Prostate gland (tissue), 2 donors: ENCODE data around the gene MYCBPAP. TPM values are rescaled to one million over a fixed set of nuclear protein-coding genes. Genes with fewer than 3 reads are reported as not detected.
A peak's percentile ranks its signal among the peaks of the same experiment; 100 is the strongest.

Source experiments
- DNase-seq: peaks from one replicate; pipeline ENCODE4 v3.0.0-alpha.2; 2019; ENCODE audit warnings: low spot score
- H3K27ac ChIP-seq, 2 donors: fragments of 200-600 bp; sonication (generic); 2 replicates each; pipeline ENCODE4 v1.5.1; 2017 to 2019
- H3K27me3 ChIP-seq: fragments of 200-600 bp; sonication (generic); replicated peaks from 2 replicates; pipeline ENCODE4 v1.5.1; 2019; ENCODE audit not compliant: insufficient read depth
- H3K36me3 ChIP-seq, 2 donors: fragments of 200-600 bp; sonication (generic); 1 replicate in 1 of 2; 2 replicates in 1 of 2; pipeline versions ENCODE4 v1.5.1 to v1.8.1; 2017 to 2019
- H3K4me1 ChIP-seq: fragments of 200-600 bp; sonication (generic); replicated peaks from 2 replicates; pipeline ENCODE4 v1.5.1; 2019
- H3K4me3 ChIP-seq, 2 donors: fragments of 200-600 bp; sonication (generic); 2 replicates each; pipeline ENCODE4 v1.5.1; 2017 to 2019
- H3K9me3 ChIP-seq: fragments of 200-600 bp; sonication (generic); 2 replicates; pipeline ENCODE4 v1.5.1; 2017
- POLR2A ChIP-seq: fragments of 450-650 bp; IDR thresholded peaks from one replicate; pipeline ENCODE4 v1.6.1; 2016; ENCODE audit warnings: antibody characterized with exemption, mild to moderate bottlenecking
- POLR2AphosphoS5 ChIP-seq: sonication (generic); formaldehyde crosslinking; IDR thresholded peaks from one replicate; pipeline ENCODE4 v1.6.1; 2017; ENCODE audit warnings: antibody characterized with exemption
- WGBS: methylation state at CpG from one replicate; pipeline ENCODE4 v1.1.5; 2018; 5-methylcytosine and 5-hydroxymethylcytosine counted together
- intact Hi-C: fragments of 100-400 bp; cut with DNase I; formaldehyde crosslinking; loops from one replicate; pipeline ENCODE4 v1.14.2; 2022
- total RNA-seq, 2 donors: library from RNA; depleted of rRNA; stranded (reverse); fragments of >200 nt; gene quantifications; one replicate each; pipeline ENCODE4 v1.1.0, GENCODE V29; 2016
- TF ChIP-seq, protein P1 (sequence below), 4 experiments: fragments of 200-600 bp in 2 of 4; fragments of 450-650 bp in 2 of 4; sonication (generic) in 2 of 4; IDR thresholded peaks; 1 replicate in 3 of 4; 2 replicates in 1 of 4; pipeline ENCODE4 v1.5.1; 2016 to 2019; ENCODE audit warnings: antibody characterized with exemption in 4 of 4, mild to moderate bottlenecking in 2 of 4, moderate library complexity in 2 of 4

MYCBPAP gene
- total RNA-seq, 2 donors from 2014 or later, result 0.14 to 12.6 TPM

DNA sequence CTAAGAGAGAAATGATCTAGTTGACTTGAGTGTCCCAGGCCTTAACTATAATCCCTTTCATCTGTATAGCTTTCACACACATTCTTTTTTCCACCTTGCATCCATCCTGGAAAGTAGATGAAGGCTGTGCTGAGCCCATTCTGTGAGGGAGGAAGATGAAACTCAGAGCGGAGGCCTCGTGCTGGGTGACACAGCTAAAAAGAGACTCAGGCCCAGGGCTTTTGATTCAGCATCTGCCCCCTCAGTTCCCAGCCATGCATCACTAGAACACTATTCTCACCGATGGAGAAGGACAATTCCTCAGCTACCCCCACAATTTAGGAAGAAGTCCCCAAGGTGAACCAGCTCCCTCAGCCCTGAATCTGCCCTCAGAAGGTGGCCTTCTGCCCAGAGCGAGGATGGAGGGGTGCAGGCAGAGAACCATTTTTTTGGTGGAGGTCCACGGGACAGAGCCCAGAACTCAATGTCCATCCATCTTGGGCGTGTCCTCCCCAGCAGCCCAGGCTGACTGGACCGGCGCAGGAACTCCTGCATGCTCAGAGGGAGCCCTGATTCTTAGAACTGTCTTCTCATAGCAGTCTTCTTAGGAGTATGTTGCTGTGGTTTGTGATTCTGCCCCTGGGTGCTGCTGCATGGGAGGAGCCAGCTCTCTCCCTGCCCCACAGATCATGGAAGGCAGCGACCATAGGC is 5.8 kb upstream of the MYCBPAP start:
- Histone ChIP-seq H3K9me3 (no peaks in the 10 kb centered on the region), H3K4me1 (no peaks in the 10 kb centered on the region), H3K36me3 (no peaks in the 10 kb centered on the region), H3K4me3 (no peak overlapping the region), H3K27ac (no peak overlapping the region), H3K27me3 (no peaks in the 10 kb centered on the region)
- WGBS, result 89% methylated on average over 8 of the region's 9 CpGs
- no peak for DNase-seq
- intact Hi-C loops, result no loop called here
- no peak for TF ChIP-seq POLR2A
- TF ChIP-seq, protein P1, sequence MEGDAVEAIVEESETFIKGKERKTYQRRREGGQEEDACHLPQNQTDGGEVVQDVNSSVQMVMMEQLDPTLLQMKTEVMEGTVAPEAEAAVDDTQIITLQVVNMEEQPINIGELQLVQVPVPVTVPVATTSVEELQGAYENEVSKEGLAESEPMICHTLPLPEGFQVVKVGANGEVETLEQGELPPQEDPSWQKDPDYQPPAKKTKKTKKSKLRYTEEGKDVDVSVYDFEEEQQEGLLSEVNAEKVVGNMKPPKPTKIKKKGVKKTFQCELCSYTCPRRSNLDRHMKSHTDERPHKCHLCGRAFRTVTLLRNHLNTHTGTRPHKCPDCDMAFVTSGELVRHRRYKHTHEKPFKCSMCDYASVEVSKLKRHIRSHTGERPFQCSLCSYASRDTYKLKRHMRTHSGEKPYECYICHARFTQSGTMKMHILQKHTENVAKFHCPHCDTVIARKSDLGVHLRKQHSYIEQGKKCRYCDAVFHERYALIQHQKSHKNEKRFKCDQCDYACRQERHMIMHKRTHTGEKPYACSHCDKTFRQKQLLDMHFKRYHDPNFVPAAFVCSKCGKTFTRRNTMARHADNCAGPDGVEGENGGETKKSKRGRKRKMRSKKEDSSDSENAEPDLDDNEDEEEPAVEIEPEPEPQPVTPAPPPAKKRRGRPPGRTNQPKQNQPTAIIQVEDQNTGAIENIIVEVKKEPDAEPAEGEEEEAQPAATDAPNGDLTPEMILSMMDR (IDR thresholded peaks at IDR 0.05), result no peak
- no peak for TF ChIP-seq POLR2AphosphoS5

DNA sequence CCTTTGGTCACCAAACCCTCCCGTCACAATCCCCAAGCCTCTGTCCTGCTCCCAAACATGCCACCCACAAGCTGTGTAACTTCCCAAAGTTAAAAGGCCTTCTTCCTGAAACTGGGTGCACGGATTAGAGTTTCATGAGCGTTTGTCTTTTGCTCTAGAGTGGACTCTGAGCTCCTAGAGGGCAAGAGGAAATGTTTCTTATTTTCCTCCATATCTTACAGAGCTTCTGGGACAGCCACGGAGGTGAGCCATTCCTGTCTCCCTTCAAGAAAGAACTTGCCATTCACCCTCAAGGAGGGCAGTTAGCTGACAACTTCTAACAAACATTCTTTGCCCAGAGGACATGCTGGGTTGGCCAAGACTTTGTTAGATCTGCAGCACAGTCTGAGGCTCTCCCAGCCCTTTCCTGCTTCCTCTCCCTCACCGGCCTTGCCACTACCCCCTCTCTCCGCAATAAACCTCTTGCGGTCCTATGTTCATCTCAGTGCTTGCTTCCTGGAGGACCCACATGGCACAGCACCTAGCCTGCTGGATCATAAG is 2.6 kb upstream of the MYCBPAP start:
- Histone ChIP-seq H3K4me1 (no peaks in the 10 kb centered on the region), H3K4me3 (no peak overlapping the region), H3K36me3 (no peaks in the 10 kb centered on the region), H3K27me3 (no peaks in the 10 kb centered on the region), H3K9me3 (no peaks in the 10 kb centered on the region), H3K27ac (no peak overlapping the region)
- TF ChIP-seq, protein P1 (IDR thresholded peaks at IDR 0.05), result no peak
- TF ChIP-seq POLR2A, result no peak
- TF ChIP-seq POLR2AphosphoS5, result no peak
- DNase-seq, result no peak
- 64% methylated on average over 7 of the region's 7 CpGs for WGBS
- intact Hi-C loops, result no loop called here

- no peaks in the 10 kb centered on the region for H3K27me3 ChIP-seq
- WGBS, result 86% methylated on average over 7 of the region's 7 CpGs
- H3K27ac ChIP-seq, result no peak overlapping the region
- H3K9me3 ChIP-seq, result no peaks in the 10 kb centered on the region
- H3K36me3 ChIP-seq, result no peaks in the 10 kb centered on the region
- H3K4me3 ChIP-seq, result no peak overlapping the region
- intact Hi-C loops, result no loop called here
- TF ChIP-seq, protein P1 (IDR thresholded peaks at IDR 0.05), result no peak
- TF ChIP-seq POLR2A (no peak), POLR2AphosphoS5 (no peak)
- no peak for DNase-seq
- H3K4me1 ChIP-seq, result no peaks in the 10 kb centered on the region
These were observed 1.9 kb upstream of the MYCBPAP start for GRCh38 chr17:50506298-50506697.

GRCh38 chr17:50508573-50509460 is 578 bp downstream of the MYCBPAP start:
- peak overlapping the region; percentile 77 to 85 for H3K27ac ChIP-seq
- 42% methylated on average over 26 of the region's 32 CpGs for WGBS
- TF ChIP-seq POLR2A (no peak), POLR2AphosphoS5 (no peak)
- TF ChIP-seq, protein P1 (IDR thresholded peaks at IDR 0.05), result peak in 1 of 4 experiments; percentile 3
- no peaks in the 10 kb centered on the region for H3K27me3 ChIP-seq
- H3K36me3 ChIP-seq, result no peaks in the 10 kb centered on the region
- no peaks in the 10 kb centered on the region for H3K4me1 ChIP-seq
- H3K4me3 ChIP-seq, result peak overlapping the region; percentile 53 to 59
- DNase-seq, result no peak
- intact Hi-C loops, result no loop called here
- no peaks in the 10 kb centered on the region for H3K9me3 ChIP-seq
